AG09309 (cell line): ENCODE measurements around the gene UST.

Experiments
- DNase-seq: peaks from one replicate; pipeline ENCODE4 v3.0.0-alpha.2; 2010; ENCODE audit warnings: low read depth
- H3K4me3 ChIP-seq: 2 replicates; pipeline ENCODE4 v1.5.1; 2011; ENCODE audit warnings: mild to moderate bottlenecking, low read depth, low read length, moderate library complexity; ENCODE audit not compliant: control insufficient read depth
- TF ChIP-seq, protein P1 (sequence below): IDR thresholded peaks from 2 replicates; pipeline ENCODE4 v1.5.1; 2011; ENCODE audit warnings: mild to moderate bottlenecking, low read depth, low read length, inconsistent platforms; ENCODE audit not compliant: insufficient read depth, control insufficient read depth; ENCODE audit errors: missing control alignments

UST gene

DNA sequence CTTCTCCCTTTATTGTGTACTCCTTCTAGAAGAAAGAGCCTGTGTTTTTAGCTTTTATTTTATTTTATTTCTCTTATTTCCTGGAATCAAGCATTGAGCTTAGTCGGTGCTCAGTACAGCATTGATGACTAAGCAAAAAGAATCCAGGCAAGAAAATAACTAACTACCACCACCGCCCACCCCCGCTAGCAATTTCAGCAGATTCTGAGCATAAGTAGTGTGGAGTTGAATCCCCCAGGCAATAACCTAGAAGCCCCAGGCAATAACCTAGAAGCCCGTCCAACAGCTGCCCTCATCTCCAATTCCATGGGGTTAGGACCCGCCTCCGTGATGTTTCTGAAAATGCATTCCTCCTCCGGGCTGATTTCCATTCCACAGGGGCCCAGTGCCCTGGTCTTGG is 312.7 kb downstream of the UST start:
- H3K4me3 ChIP-seq, result no peak overlapping the region
- no peak for DNase-seq
- TF ChIP-seq, protein P1, sequence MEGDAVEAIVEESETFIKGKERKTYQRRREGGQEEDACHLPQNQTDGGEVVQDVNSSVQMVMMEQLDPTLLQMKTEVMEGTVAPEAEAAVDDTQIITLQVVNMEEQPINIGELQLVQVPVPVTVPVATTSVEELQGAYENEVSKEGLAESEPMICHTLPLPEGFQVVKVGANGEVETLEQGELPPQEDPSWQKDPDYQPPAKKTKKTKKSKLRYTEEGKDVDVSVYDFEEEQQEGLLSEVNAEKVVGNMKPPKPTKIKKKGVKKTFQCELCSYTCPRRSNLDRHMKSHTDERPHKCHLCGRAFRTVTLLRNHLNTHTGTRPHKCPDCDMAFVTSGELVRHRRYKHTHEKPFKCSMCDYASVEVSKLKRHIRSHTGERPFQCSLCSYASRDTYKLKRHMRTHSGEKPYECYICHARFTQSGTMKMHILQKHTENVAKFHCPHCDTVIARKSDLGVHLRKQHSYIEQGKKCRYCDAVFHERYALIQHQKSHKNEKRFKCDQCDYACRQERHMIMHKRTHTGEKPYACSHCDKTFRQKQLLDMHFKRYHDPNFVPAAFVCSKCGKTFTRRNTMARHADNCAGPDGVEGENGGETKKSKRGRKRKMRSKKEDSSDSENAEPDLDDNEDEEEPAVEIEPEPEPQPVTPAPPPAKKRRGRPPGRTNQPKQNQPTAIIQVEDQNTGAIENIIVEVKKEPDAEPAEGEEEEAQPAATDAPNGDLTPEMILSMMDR, result no peak

DNA sequence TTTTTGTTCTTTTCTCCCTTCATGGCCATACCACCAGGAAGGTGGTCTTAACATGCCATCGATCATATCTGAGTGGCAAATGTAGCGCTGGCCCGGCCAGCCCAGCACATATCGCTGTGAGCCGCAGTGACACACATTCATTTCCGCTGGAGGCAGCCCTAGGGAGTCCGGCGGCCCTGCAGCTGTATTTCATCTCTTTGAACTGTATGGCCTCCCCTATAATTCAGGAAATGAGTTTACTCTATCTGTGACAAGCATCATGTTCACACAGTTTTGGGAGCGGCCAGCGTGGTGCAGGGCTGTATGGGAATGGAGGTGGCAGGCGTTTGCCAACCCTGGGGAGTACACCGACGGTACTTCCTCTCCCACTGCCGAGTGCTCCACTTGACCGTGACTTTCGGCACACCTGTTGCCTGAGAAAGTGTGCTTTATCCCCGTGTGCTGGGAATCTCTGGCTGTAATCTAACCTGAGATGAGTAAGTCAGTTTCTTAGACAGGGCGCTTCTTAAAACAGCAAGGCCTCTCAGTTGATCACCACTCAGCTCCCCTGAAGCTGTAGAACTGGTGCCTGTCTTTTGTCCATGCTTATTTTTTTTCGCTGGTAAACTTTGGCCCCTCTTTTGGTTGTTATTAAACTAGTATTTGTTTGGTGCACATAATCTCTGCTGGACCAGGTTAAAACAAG is 313.6 kb downstream of the UST start:
- TF ChIP-seq, protein P1, result no peak
- DNase-seq, result no peak
- no peak overlapping the region for H3K4me3 ChIP-seq

DNA sequence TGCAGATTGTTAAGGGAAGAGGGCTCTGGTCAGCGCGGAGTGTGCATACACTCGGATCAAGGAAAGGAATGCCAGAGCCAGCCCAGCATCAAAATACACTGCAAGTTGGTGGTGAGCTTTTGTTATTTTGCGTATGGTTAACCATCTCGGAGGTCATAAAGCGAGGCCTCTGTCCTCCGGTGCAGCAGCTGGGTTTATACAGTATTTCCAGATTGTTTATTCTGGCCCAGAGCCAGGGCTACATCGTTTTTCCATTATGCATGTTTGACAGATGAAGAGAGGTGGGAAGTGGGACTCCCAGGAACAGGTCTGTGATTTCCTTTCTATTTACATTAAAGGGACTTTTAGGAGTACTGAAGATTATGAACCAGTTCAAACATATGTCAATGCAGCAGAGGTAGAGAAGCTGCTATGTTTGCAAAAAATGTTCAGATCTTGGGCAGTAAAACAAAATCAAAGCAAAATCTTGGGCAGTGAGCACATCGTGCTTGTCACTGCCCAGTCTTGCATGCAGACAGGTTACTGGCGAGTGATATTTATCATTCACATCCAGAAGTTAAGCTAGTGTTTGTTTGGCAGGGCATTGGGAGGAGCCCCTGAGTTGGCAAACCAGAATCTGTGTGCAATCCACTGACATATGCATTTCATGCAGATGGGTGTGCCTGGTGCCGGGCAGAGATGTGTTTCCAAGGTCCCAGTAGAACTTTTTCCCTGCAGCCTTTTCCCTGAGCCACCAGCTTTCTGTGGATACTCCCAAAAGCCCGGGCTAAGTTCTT is 314.3 kb downstream of the UST start:
- TF ChIP-seq, protein P1, result no peak
- no peak for DNase-seq
- no peak overlapping the region for H3K4me3 ChIP-seq

DNA sequence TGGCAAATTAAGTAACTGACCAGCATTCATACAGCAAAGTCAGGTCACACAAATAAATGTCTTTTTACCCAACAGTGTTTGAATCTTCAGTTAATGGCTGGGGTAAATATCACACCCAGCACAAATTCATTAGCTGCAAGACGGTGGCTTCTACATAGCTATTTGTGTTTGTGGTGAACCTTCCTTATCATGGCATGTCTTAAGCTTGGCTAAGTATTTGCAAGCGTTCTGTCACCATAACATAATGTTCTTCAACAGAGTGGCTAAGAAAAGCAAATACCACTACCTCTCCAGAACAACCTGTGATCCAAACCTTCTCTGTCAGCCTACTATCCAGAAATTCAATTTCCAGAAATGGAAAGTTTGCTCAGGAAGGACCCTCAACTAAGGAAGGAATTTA is 315.1 kb downstream of the UST start:
- DNase-seq, result no peak
- TF ChIP-seq, protein P1, result no peak
- no peak overlapping the region for H3K4me3 ChIP-seq

DNA sequence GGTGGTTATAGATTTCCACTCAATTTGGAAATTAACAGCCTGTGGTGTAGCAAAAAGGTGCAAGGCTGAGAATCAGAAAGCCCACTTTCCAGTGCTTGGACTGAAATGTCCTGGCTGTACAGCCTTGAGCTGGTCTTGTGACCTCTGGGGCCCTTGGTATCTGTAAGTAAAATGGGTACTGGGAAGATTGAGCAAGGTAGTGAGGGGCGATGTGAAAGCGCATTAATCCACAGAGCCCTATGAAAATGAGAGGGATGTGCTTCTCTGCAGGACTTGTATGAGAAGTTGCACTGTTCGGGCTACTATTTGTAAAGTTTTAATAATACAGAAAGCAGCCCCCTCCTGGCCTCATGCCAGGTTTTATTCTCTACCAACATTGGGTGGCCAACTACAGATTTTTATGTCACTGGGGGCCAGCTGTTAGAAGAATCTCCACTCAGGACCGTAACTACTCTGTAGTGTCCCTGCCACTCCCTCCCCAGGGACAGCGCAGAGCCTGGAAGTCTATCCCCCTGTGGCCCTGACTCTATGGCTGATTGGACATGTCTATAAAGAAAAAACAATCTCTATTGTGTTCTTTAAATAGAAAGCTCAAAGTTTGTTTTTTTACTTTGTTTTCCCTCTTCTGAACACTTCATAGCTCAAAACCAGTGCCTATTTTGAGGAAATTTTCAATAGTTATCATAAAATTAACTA is 316.0 kb downstream of the UST start:
- DNase-seq, result no peak
- TF ChIP-seq, protein P1, result no peak
- H3K4me3 ChIP-seq, result no peak overlapping the region

DNA sequence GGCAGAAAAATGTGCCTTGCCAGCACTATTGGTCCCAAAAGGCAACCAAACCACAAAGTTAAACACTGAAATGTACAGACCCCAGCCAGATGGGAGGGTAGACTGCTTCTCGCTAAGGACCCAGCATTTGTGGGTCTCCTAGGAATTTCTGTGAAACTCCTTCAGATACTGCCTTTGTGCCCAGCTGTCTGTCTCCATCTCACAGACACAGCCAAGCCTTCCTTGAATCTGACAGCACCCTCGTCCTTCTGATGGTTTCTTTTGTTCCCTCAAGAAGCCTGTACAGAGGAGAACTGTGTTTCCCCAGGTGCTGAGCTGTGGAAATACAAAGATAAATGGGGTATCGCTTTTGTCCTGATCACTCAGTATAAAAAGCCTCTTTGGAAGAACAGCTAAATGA is 316.6 kb downstream of the UST start:
- DNase-seq, result no peak
- TF ChIP-seq, protein P1, result no peak
- no peak overlapping the region for H3K4me3 ChIP-seq
